Skin of body (tissue), 3 donors: ENCODE data around the gene ZBTB37. TPM values are rescaled to one million over a fixed set of nuclear protein-coding genes. Genes with fewer than 3 reads are reported as not detected.
"Not testable (repeated sequence)": the region's sequence is repeated elsewhere in the genome, so short reads cannot be mapped to it uniquely, and the experiment has no call there.

ENCODE experiments used
- DNase-seq: peaks from one replicate; lab custom pipeline; 2025; lab: John Stamatoyannopoulos, UW
- small RNA-seq: library from RNA; depleted of rRNA; stranded (forward); fragments of <200 nt; gene quantifications from one replicate; pipeline ENCODE3, GENCODE V24; 2014; ENCODE audit warnings: low replicate concordance
- total RNA-seq: library from RNA; depleted of rRNA; stranded (reverse); fragments of >200 nt; gene quantifications from one replicate; pipeline ENCODE4 v1.2.3, GENCODE V29; 2014

The ZBTB37 gene
- total RNA-seq, 1 donor from 2014 or later: 13.7 TPM

DNA sequence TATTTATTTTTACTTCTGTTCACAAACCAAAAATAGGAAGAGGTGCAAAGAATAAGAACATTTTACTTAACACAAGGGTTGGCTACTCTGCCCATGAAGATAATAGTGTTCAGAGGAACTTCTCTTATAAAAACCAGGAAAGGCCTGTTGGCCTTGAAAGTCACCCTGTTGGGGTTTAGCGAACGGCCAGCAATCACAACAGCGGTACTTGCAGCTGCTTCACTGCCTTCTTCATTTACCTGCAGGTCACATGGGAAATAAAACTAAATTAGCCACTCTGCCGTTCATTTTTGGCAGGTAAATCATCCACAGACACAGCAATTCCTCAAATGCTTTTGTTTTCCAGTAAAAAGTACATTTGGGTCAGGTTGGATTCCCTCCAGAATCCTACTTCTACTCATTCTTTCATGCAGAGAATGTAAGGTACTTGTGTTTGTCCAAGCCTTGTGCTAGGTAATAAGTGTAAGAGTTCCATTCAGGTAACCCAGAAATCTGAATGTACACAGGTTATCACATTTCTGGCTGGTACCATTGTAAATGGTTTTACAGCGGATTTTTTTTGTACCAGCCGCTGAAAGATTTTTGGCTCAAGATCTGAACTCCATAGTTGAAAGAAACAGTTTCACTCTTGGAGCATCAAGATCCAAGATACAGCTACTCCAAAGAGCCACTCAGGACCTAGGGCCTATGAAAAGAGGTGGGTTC is 35.8 kb downstream of the ZBTB37 start:
- no peak for DNase-seq

DNA sequence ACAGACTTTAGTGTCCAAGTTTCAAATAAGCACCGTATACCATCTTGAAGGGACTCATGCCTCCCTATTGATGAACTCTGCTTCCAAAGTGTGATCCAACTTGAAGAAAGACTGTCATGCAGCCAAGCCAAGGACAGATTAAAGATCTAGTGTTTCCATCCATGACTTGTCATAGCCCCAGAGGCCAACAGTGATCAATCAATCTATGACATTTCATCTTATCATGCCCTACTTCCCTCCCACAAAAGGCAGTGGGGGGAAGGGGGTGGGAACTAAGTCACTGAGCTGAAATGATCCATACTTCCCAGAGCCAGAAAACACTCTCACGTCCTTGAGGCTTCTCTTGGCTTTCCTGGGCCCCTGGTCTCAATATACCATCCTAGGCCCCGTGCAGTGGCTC is 44.9 kb downstream of the ZBTB37 start:
- DNase-seq: no peak

DNA sequence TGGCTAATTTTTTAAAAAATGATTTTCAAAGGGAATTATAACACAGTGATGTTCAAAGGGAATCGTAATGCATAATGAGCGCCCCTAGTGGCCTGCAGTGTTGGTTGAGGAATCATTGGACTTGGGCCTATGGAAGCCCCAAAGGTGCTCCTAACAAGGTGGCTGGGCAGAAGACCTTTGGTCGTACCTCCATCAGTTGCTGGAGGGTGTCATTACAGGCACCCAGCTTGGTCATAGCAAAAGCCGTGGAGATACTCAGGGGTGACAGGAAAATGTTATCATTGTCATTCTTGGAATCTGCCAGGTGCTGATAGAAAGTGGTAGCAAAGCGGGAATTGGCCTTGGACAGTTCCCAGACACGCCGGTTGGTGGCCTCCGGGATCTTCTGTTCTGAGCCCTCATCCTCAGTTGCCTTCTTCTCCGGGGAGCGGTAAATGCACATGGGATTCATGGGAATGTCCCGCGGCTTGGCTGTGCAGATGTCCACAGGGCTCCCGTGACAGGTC is 46.2 kb downstream of the ZBTB37 start:
- DNase-seq: no peak

DNA sequence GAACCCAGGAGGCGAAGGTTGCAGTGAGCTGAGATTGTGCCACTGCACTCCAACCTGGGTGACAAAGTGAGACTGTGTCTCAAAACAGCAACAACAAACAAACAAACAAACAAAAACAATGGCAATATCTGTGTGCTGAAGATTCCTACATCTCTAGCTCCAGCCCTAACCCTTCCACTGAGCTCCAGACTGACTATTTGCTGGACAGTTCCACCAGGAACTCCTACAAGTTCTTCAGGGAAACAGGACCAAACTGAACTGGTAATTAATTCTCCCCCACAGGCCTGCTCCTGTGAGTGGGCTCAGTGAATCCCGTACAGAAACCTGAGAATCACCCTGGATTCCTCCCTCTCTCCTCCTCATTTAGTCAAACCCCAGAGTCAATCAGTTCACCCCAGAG is 47.4 kb downstream of the ZBTB37 start:
- no peak for DNase-seq

DNA sequence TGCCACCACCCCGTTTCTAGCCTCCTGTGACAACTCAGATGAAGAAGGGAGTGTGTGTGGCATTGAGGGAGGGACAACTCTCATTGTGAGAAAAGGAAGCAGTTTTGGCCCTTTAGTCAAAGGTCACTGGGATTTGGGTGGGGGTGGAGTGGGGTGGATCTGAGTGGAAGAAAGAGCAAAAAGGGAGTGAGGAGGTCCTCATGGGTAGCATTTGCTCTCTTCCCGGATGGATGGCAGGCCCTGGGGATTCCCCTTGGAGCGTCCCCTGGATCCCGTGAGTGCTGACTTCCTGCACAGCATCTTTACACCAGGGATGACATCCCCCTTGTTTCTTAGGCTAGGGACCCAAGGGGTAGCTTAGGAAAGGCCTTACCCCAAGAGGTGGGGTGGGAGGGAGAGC is 48.5 kb downstream of the ZBTB37 start:
- DNase-seq: no peak

DNA sequence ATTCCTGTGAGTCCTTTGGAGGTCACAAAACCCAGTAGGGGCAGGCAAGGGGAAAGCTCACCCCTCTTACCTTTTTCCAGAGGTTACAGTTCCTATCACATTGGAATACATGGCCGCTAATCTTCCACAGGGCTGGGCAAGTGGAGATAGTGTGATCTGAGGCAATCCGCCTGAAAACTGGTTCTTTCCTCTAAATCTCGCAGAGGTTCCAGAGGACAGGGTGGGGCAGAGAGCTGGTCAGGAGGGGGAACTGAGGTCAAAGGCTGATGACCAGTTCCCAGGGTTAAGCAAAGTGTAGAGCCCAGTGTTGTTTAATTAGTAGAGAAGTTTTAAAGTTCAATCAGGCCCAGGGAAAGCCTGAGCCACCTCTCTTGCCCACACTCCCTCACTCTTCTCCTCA is 49.0 kb downstream of the ZBTB37 start, which contains the start of gene SERPINC1:
Gene SERPINC1 (minus strand): TSS at position 179 of the 400 bp plus-strand sequence. CDS start 68 bp downstream, at position 111.
- no peak for DNase-seq

DNA sequence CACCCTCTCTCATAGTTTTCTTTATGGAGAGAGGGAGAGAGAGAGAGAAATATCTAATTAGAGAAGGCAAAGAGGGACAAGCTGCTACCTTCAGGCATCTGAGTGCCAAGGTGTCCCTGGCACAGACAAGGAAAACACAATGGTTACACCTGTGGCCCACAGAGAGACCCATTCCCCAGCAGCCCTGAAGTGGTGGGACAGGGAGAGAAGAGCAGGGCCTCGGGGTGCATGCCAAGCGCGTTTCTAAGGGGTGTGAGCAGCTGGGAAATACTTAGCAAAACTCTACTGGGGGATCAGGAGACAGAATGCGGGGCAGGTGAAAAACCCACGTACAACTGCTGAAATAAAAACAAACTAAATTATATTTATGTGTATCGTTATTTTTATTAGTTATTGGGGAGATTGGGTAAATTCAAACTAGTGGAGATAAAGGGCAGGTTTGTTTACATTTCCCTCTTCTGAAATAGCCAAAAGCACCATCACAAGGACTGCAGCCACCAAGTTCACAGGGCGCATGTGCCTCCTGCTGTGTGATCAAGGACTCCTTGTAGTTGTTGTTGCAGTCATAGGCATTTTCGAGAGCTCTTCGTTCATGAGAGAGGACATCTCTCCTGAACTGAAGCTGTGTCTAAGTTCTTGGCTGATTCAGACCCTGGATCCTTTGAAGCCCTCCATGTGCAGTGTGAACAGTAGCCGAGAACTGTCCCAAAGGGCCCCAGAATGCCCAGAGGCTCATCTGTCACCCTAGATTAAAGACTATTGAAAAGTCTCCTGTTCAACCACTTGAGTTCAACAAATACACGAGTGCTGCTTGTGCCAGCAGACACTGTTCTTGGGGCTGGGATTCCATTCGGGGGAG is 49.7 kb downstream of the ZBTB37 start:
- no peak for DNase-seq

DNA sequence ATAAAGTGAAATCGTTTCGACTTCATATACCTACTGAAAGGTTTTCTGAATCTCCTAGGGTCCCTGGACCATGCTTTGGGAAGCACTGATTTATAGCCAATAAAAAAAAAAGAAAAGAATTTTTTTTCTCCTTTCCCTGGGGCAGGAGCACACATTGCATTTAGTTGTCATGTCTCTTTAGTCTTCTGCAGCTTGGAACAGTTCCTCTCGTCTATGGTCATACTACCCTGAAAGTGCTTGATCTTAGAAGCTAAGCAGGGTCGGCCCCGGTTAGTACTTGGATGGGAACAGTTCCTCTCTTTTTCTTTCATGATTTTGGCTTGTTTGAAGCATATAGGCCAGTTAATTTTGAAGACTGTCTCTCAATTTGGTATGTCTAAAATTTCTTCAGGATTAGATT is 52.7 kb downstream of the ZBTB37 start:
- no peak for DNase-seq

DNA sequence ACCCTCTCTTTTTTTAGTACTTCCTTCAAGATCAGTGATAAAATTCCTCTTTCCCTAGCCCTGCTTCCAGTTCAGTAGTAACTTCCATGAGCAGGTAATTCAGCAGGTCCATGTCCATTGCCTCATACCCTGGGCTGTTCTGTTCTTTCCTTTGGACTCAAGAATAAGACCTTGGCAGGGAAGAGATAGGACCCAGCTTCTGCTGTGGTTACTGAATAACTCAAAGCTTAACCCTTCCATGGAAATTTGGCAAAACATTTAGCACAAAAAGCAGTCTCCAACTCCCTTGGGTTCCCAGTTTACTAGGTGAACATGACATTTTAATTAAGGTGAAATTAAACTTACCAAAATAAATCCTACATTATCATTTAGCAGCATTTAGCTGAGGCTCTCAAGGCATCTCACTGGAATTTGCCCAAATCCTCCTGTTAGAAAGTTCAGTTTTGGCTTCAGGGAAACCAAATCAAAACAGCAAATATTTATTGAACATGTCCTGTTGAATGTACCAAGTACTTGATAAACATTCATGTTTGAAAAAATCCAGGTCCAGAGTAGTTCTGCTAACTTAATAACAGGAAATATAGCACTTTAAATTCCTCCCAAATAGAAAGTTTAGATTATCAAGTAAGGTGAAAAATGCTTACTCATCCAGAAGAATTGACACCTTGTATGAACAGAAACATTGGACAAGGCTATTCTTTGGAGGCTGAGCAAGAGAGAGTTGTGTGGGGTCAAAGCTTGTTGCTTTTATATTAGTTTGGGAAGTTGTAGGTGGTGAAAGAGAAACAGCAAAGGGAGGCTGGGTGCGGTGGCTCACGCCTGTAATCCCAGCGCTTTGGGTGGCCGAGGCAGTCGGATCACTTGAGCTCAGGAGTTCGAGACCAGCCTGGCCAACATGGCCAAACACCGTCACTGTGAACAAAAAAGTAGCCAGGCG is 57.4 kb downstream of the ZBTB37 start:
- DNase-seq: no peak

DNA sequence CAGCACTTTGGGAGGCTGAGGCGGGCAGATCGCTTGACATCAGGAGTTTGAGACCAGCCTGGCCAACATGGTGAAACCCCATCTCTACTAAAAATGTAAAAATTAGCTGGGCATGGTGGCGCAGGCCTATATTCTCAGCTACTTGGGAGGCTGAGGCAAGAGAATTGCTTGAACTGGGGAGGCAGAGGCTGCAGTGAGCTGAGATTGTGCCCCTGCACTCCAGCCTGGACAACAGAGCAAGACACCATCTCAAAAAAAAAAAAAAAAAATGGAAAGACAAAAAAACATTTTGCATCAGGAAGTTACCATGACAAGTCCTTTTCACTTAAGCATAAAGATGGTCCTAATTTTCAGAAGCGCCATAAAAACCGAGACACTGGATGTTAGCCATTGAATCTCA is 62.4 kb downstream of the ZBTB37 start:
- not testable (repeated sequence) for DNase-seq

DNA sequence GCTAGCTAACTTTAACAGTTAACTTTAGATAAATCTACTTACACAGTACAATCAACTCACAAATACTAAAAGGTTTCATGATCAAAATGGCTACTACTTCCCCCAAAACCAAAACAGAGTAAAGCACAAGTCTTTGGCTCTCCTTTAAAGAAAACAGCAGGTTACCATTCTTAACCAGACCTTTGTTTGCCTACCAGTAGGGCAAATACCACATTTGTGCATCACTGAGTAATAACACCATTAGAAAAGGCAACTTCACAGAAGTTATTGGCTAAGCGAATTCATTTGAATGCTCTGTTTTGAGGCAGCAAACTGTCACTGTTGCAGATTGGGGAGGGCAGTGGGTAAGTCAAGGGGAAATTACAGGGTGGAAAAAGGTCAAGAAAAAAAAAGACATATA is 66.3 kb downstream of the ZBTB37 start:
- no peak for DNase-seq

DNA sequence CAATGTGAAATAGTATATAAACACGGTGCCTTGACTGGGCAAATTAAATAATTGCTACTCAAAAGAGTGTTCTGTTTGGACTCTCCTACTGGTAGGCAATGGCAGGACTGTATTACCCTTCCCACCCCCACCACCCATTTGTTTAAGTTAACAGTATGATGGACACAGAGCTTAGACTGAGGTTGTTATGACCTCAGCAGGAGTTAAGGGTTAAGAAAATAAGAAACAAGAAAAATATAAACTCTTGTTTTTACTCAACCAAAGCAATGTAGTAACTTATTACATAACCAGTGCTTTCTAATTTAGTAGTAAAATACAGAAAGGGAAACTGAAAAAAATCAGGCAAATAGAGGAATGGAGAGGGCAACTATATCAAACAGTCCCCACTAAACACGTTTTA is 68.9 kb downstream of the ZBTB37 start:
- no peak for DNase-seq

DNA sequence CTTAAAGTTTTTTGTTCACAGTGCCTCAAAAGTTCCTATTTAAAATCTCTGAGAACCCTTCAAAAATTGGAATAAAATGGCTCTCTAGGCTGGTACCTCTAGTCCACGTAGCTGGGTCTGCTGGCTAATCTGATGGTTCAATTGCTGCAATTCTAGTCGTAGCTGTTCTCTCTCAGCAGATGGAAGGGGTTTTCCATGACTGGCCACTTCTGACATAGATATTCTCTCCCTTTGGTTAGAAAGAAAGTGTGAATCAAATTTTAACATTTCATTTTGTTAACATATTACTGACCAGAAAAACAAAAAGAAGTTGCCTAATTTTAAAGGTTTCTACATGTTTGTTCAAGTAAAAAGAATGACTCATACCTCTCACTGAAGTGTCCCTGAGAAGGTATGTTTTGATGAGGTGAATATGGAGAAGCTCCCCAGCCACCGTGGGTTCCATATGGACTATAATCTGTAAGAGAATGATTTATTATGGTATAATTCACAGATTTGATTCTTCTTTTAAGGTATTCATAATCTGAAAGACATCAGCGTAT is 78.3 kb downstream of the ZBTB37 start:
- DNase-seq: no peak

DNA sequence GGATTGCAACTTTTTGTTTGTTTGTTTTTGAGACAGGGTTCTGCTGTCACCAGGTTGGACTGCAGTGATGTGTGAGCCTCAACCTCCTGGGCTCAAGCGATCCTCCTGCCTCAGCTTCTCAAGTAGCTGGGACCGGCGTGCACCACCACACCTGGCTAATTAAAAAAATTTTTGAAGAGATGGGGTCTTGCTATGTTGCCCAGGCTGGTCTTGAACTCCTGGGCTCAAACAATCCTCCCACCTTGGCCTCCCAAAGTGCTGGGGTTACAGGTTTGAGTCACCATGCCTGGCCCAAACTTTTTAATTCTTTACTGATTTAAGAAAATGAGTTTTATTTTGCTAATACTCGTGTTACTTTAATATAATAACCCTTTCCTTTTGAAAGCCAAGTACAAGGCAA is 80.4 kb downstream of the ZBTB37 start:
- DNase-seq: no peak

Small RNA genes within 50 kb of the gene (small RNA-seq; reads per million reads assigned to genes)
- not detected for gene RNA5SP67

Other genes starting within 250 kb of the ZBTB37 start
- not detected for gene TEX50, start 233.0 kb upstream of the ZBTB37 start, total RNA-seq
- 0.49 TPM for gene ANKRD45, start 198.5 kb upstream of the ZBTB37 start, total RNA-seq
- gene KLHL20, start 153.4 kb upstream of the ZBTB37 start, total RNA-seq: 31.1 TPM
- 10.9 TPM for gene DARS2, start 43.7 kb upstream of the ZBTB37 start, total RNA-seq
- gene CENPL, start 43.5 kb upstream of the ZBTB37 start, total RNA-seq: 12.8 TPM
- gene GAS5, start 391 bp upstream of the ZBTB37 start, total RNA-seq: 492 TPM
- not detected for gene SERPINC1, start 48.9 kb downstream of the ZBTB37 start, total RNA-seq
- 24.5 TPM for gene RC3H1, start 154.0 kb downstream of the ZBTB37 start, total RNA-seq